Measurements from ENCODE around the gene MMP15. TPM values are rescaled to one million over a fixed set of nuclear protein-coding genes. Genes with fewer than 3 reads are reported as not detected.

MMP15 gene
- total and polyA plus RNA-seq, 2 of the 13 experiments (the other 11 are each of a cell fraction or from before 2014, with no cell fraction given), result 35.2 to 44.9 TPM

DNA sequence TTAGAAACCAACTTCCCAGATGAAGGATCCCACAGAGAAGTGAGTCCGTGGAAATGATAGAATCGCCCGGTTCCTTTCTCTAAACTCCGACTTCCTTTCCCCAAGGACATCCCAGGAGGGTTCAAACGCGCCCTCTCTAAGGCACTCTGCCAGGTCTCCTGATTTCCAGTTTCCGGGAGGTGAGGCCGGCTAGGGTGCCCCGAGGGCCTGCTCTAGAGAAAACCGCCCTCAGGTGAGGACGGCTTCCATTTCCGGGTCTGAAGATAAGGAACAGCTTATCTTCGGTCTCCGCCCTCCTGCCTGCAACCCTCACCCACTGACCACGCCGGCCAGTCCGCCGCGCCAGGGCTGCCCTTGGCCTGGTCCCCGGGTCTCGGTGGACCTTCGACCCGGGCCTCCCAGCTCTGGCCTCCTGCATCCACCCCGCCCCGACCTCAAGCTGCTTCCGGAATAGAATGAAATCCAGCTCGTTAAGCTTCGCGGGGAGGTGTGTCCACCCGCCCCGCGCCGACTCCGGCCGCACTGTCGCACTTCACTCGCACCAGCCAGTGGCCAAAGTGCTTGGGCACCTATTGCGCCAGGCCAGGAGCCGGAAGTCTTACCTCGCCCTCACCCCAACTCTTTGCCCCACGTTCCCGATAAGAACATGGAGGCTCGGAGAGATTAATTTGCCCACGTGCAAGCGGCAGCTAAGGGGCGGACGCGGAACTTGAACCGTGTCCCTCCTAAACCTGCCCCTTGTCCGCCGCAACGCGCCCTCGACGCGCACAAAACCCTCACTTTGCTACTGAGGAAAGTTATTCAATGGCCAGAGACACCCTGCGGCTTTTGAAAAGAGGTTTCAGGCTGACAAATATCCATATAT is 836 bp upstream of the MMP15 start (continued):
- no peak for TF ChIP-seq ZSCAN5A (CRISPR knock-in tag; IDR thresholded peaks at IDR 0.05; ENCODE audit: borderline replicate concordance)
- peak; percentile 76; the same call in 1 of the 2 replicates for TF ChIP-seq ZNF556 (CRISPR knock-in tag; IDR thresholded peaks at IDR 0.05; ENCODE audit: borderline replicate concordance)
- TF ChIP-seq CREB1 (IDR thresholded peaks at IDR 0.05), result peak; percentile 22; the same call in 1 of the 2 replicates
- peak; percentile 66; the same call in 1 of the 2 replicates for TF ChIP-seq CREB1 (CRISPR knock-in tag; IDR thresholded peaks at IDR 0.05)
- TF ChIP-seq JDP2 (CRISPR knock-in tag; IDR thresholded peaks at IDR 0.05; ENCODE audit: borderline replicate concordance), result no peak; the same call in 1 of the 2 replicates
- TF ChIP-seq, protein P1, sequence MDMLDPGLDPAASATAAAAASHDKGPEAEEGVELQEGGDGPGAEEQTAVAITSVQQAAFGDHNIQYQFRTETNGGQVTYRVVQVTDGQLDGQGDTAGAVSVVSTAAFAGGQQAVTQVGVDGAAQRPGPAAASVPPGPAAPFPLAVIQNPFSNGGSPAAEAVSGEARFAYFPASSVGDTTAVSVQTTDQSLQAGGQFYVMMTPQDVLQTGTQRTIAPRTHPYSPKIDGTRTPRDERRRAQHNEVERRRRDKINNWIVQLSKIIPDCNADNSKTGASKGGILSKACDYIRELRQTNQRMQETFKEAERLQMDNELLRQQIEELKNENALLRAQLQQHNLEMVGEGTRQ (IDR thresholded peaks at IDR 0.05; ENCODE audit: low read depth, low read length), result no peak
- TF ChIP-seq, protein P1 (CRISPR knock-in tag; IDR thresholded peaks at IDR 0.05; ENCODE audit: borderline replicate concordance), result peak; percentile 49; the same call in 1 of the 2 replicates
- peak; percentile 96 for TF ChIP-seq MYC (CRISPR knock-in tag; IDR thresholded peaks at IDR 0.05; ENCODE audit: borderline replicate concordance)
- TF ChIP-seq ARNT2 (CRISPR knock-in tag; IDR thresholded peaks at IDR 0.05; ENCODE audit: low read depth), result 0 out of 2 replicates have a peak, but pooled peaks have one; percentile 49
- TF ChIP-seq STAG1 (CRISPR knock-in tag; IDR thresholded peaks at IDR 0.05), result no peak
- peak; percentile 75; the same call in 1 of the 2 replicates for TF ChIP-seq HMG20B (CRISPR knock-in tag; conservative IDR thresholded peaks at IDR 0.05)
- TF ChIP-seq ZNF256 (CRISPR knock-in tag; conservative IDR thresholded peaks at IDR 0.05), result no peak
- 0 out of 2 replicates have a peak, but pooled peaks have one; percentile 44 for TF ChIP-seq KLF9 (CRISPR knock-in tag; IDR thresholded peaks at IDR 0.05; ENCODE audit: low read depth)
- TF ChIP-seq ZNF569 (CRISPR knock-in tag; IDR thresholded peaks at IDR 0.05; ENCODE audit: borderline replicate concordance), result 0 out of 2 replicates have a peak, but pooled peaks have one; percentile 70
- TF ChIP-seq ZC3H4 (CRISPR knock-in tag; IDR thresholded peaks at IDR 0.05; ENCODE audit: borderline replicate concordance), result 0 out of 2 replicates have a peak, but pooled peaks have one; percentile 52
- TF ChIP-seq EP300 (IDR thresholded peaks at IDR 0.05; ENCODE audit: low read depth in 2 of 2, low read length in 2 of 2), result peak; percentile 53 to 81; a peak in 3 of 4 replicates
- TF ChIP-seq EP300 (CRISPR knock-in tag; IDR thresholded peaks at IDR 0.05; ENCODE audit: borderline replicate concordance), result peak; percentile 80; the same call in 1 of the 2 replicates
- TF ChIP-seq ZFY (CRISPR knock-in tag; IDR thresholded peaks at IDR 0.05), result peak; percentile 87
- TF ChIP-seq GABPB1 (CRISPR knock-in tag; IDR thresholded peaks at IDR 0.05), result peak; percentile 92
- TF ChIP-seq HNF4G (IDR thresholded peaks at IDR 0.05; ENCODE audit: borderline replicate concordance, low read depth, low read length), result peak; percentile 95
- peak; percentile 96 for TF ChIP-seq HNF4G (CRISPR knock-in tag; IDR thresholded peaks at IDR 0.05; ENCODE audit: borderline replicate concordance, low read depth)
- TF ChIP-seq NR2C2 (CRISPR knock-in tag; IDR thresholded peaks at IDR 0.05; ENCODE audit: borderline replicate concordance), result peak; percentile 86
- TF ChIP-seq, protein P2, sequence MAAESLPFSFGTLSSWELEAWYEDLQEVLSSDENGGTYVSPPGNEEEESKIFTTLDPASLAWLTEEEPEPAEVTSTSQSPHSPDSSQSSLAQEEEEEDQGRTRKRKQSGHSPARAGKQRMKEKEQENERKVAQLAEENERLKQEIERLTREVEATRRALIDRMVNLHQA (CRISPR knock-in tag; IDR thresholded peaks at IDR 0.05), result no peak
- peak; percentile 87 for TF ChIP-seq SALL2 (CRISPR knock-in tag; IDR thresholded peaks at IDR 0.05)

Data from HepG2 (cell line).